Measurements from ENCODE around the gene INKA2. TPM values are rescaled to one million over a fixed set of nuclear protein-coding genes. Genes with fewer than 3 reads are reported as not detected.

INKA2 gene
- total RNA-seq, 1 experiment from 2014 or later = 12.3 TPM

- Histone ChIP-seq H3K23me2 (ENCODE audit: insufficient read length, low read depth, low read length, poor library complexity, severe bottlenecking) (peaks cover 19% of the 10 kb centered on the region), H3K27ac (ENCODE audit: insufficient read length, low read depth, low read length) (no peak overlapping the region), H3T11ph (ENCODE audit: low read length) (no peak overlapping the region), H3K9ac (ENCODE audit: extremely low read depth, insufficient read length, low read length) (no peak overlapping the region), H4K5ac (ENCODE audit: insufficient read length, low read depth, low read length) (no peak overlapping the region), H3K79me1 (ENCODE audit: insufficient read depth, low read depth, low read length, poor library complexity, severe bottlenecking) (no peaks in the 10 kb centered on the region), H2BK15ac (ENCODE audit: low read depth, low read length) (no peak overlapping the region), H3K4me2 (ENCODE audit: insufficient read depth, insufficient read length, low read length) (peak overlapping the region; percentile 81), H2BK120ac (ENCODE audit: low read depth, low read length, poor library complexity, severe bottlenecking) (no peak overlapping the region), H3K4ac (ENCODE audit: low read depth, low read length) (no peak overlapping the region), H2BK5ac (ENCODE audit: insufficient read length, low read length) (no peak overlapping the region), H2AK5ac (ENCODE audit: insufficient read length, low read length) (no peak overlapping the region), H3K23ac (ENCODE audit: insufficient read length, low read depth, low read length) (no peak overlapping the region), H3K56ac (ENCODE audit: insufficient read length, low read depth, low read length) (no peak overlapping the region), H3K27me3 (ENCODE audit: insufficient read depth, low read length) (no peaks in the 10 kb centered on the region), H3K4me1 (ENCODE audit: insufficient read depth, low read length) (peaks cover 25% of the 10 kb centered on the region), H4K8ac (replicated peaks; ENCODE audit: insufficient read length, low read depth, low read length) (no peak overlapping the region), H2AFZ (ENCODE audit: low read length) (no peak overlapping the region), H3K79me2 (ENCODE audit: insufficient read depth, low read length) (no peaks in the 10 kb centered on the region; the same call in 1 of the 2 replicates), H3K9me3 (ENCODE audit: control insufficient read depth, low read depth, low read length) (no peaks in the 10 kb centered on the region), H4K91ac (ENCODE audit: insufficient read length, low read depth, low read length) (no peak overlapping the region), H3K14ac (ENCODE audit: insufficient read depth, low read length) (no peak overlapping the region), H2BK20ac (ENCODE audit: low read depth, low read length, poor library complexity, severe bottlenecking) (no peak overlapping the region), H4K20me1 (ENCODE audit: control insufficient read depth, insufficient read depth, insufficient read length) (no peaks in the 10 kb centered on the region), H2BK12ac (ENCODE audit: insufficient read length, low read depth, low read length) (no peak overlapping the region), H3K18ac (ENCODE audit: insufficient read length, low read depth, low read length) (no peak overlapping the region)
- H3K36me3 Mint-ChIP-seq (ENCODE audit: insufficient read depth in 1 of 3, low read depth in 3 of 3) = no peaks in the 10 kb centered on the region
- no peak for TF ChIP-seq CTCF (conservative IDR thresholded peaks at IDR 0.05)
- H3K4me1 Mint-ChIP-seq = peaks cover 10 to 15% of the 10 kb centered on the region in 2 experiments
- peaks cover 30% of the 10 kb centered on the region for H3K27me3 Mint-ChIP-seq (ENCODE audit: low read depth)
- no peaks in the 10 kb centered on the region; a peak in 1 of 5 replicates for H3K9me3 Mint-ChIP-seq
- WGBS (ENCODE audit: extremely low coverage, insufficient read length, low lambda C conversion rate) = no CpG with 5 or more reads among the region's 9 CpGs
- H3K4me3 Mint-ChIP-seq = peak overlapping the region; percentile 90 to 92
- H3K27ac Mint-ChIP-seq = peak overlapping the region in 1 of 3 experiments; percentile 6; a peak in 3 of 7 replicates
- DNase-seq = no peak
Observed at GRCh38 chr1:111738133-111738435, 1.1 kb downstream of the INKA2 start.
